Panc1 (cell line): ENCODE measurements around the gene CCSAP.

ENCODE experiments used
- POLR2AphosphoS5 ChIP-seq: IDR thresholded peaks from 2 replicates; pipeline ENCODE4 v1.6.1; 2012; ENCODE audit warnings: mild to moderate bottlenecking, low read depth, low read length, moderate library complexity
- TCF7L2 ChIP-seq: IDR thresholded peaks from 2 replicates; pipeline ENCODE4 v1.6.1; 2011; ENCODE audit warnings: mild to moderate bottlenecking, low read depth, low read length, inconsistent platforms
- TF ChIP-seq, protein P1 (sequence below), 2 experiments: IDR thresholded peaks; 2 replicates each; pipeline ENCODE4 v1.6.1; 2011 to 2012; ENCODE audit warnings: low read depth in 2 of 2, control low read depth in 1 of 2, low read length in 1 of 2, mild to moderate bottlenecking in 1 of 2, moderate library complexity in 1 of 2; ENCODE audit not compliant: insufficient read depth in 1 of 2
- TF ChIP-seq, protein P2 (sequence below): fragments of 450-650 bp; IDR thresholded peaks from 2 replicates; pipeline ENCODE4 v1.5.1; 2017; ENCODE audit warnings: mild to moderate bottlenecking

DNA sequence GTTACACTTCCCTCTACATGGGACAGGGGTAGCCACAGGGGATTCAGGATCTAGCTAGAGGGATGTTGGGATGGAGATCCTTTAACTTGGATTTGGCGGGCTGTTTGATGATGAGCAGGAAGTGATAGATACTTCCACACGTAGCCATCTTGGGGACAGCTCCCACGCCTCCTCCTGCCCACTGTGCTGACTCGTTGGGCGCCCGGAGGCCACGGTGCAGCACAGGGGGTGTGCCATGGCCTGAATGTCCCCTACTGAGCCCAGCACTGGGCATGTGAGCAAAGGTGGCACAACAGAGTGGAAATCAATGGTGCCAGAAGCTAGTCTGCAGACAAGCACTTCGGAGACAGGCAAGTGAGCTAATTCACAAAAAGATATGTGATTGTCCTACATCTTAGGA is 31.6 kb upstream of the CCSAP start:
- TF ChIP-seq, protein P1, sequence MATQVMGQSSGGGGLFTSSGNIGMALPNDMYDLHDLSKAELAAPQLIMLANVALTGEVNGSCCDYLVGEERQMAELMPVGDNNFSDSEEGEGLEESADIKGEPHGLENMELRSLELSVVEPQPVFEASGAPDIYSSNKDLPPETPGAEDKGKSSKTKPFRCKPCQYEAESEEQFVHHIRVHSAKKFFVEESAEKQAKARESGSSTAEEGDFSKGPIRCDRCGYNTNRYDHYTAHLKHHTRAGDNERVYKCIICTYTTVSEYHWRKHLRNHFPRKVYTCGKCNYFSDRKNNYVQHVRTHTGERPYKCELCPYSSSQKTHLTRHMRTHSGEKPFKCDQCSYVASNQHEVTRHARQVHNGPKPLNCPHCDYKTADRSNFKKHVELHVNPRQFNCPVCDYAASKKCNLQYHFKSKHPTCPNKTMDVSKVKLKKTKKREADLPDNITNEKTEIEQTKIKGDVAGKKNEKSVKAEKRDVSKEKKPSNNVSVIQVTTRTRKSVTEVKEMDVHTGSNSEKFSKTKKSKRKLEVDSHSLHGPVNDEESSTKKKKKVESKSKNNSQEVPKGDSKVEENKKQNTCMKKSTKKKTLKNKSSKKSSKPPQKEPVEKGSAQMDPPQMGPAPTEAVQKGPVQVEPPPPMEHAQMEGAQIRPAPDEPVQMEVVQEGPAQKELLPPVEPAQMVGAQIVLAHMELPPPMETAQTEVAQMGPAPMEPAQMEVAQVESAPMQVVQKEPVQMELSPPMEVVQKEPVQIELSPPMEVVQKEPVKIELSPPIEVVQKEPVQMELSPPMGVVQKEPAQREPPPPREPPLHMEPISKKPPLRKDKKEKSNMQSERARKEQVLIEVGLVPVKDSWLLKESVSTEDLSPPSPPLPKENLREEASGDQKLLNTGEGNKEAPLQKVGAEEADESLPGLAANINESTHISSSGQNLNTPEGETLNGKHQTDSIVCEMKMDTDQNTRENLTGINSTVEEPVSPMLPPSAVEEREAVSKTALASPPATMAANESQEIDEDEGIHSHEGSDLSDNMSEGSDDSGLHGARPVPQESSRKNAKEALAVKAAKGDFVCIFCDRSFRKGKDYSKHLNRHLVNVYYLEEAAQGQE (IDR thresholded peaks at IDR 0.05; ENCODE audit: insufficient read depth in 1 of 2, low read depth in 2 of 2, low read length in 1 of 2) = no peak
- TF ChIP-seq, protein P2, sequence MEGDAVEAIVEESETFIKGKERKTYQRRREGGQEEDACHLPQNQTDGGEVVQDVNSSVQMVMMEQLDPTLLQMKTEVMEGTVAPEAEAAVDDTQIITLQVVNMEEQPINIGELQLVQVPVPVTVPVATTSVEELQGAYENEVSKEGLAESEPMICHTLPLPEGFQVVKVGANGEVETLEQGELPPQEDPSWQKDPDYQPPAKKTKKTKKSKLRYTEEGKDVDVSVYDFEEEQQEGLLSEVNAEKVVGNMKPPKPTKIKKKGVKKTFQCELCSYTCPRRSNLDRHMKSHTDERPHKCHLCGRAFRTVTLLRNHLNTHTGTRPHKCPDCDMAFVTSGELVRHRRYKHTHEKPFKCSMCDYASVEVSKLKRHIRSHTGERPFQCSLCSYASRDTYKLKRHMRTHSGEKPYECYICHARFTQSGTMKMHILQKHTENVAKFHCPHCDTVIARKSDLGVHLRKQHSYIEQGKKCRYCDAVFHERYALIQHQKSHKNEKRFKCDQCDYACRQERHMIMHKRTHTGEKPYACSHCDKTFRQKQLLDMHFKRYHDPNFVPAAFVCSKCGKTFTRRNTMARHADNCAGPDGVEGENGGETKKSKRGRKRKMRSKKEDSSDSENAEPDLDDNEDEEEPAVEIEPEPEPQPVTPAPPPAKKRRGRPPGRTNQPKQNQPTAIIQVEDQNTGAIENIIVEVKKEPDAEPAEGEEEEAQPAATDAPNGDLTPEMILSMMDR = no peak
- no peak for TF ChIP-seq TCF7L2
- TF ChIP-seq POLR2AphosphoS5 = no peak
